ENCODE results near the gene AMOTL2.

The AMOTL2 gene

DNA sequence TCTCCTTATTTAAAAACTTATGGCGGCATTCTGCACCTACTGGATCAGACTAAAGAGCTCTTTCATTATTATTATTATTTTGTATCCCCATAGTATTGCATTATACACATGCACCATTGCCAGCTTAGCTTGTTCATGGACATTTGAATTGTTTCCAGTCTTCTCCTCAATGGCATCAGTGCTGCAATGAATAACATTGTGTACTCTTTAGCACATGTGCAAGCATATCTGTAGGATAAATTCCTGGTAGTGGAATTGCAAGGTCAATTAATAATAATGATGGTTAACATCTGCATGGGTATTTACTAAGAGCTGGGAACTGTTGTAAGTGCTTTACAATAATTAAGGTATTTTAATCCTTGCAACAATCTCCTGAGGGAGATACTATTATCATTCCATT is 52.0 kb downstream of the AMOTL2 start:
- Histone ChIP-seq H3K27me3 (ENCODE audit: low read length) (no peaks in the 10 kb centered on the region), H2AFZ (ENCODE audit: low read depth, low read length, severe bottlenecking) (no peak overlapping the region), H3K9me2 (replicated peaks; ENCODE audit: insufficient read depth, low read length) (no peaks in the 10 kb centered on the region), H3K27ac (ENCODE audit: low read depth, low read length) (no peak overlapping the region), H3K4me2 (ENCODE audit: low read depth, low read length, poor library complexity, severe bottlenecking) (no peak overlapping the region), H3K79me2 (ENCODE audit: insufficient read depth, low read length) (no peaks in the 10 kb centered on the region), H3K36me3 (ENCODE audit: low read length) (no peaks in the 10 kb centered on the region), H3K9me3 (ENCODE audit: insufficient read depth, low read length) (no peaks in the 10 kb centered on the region), H3K4me3 (ENCODE audit: insufficient read depth, low read length, poor library complexity, severe bottlenecking) (no peak overlapping the region), H3K9ac (ENCODE audit: low read length) (no peak overlapping the region), H3F3A (ENCODE audit: insufficient read depth) (no peaks in the 10 kb centered on the region), H4K20me1 (ENCODE audit: low read depth, low read length) (no peaks in the 10 kb centered on the region)
- TF ChIP-seq EZH2phosphoT487 (conservative IDR thresholded peaks at IDR 0.05; ENCODE audit: low read length), result no peak
- TF ChIP-seq, protein P1, sequence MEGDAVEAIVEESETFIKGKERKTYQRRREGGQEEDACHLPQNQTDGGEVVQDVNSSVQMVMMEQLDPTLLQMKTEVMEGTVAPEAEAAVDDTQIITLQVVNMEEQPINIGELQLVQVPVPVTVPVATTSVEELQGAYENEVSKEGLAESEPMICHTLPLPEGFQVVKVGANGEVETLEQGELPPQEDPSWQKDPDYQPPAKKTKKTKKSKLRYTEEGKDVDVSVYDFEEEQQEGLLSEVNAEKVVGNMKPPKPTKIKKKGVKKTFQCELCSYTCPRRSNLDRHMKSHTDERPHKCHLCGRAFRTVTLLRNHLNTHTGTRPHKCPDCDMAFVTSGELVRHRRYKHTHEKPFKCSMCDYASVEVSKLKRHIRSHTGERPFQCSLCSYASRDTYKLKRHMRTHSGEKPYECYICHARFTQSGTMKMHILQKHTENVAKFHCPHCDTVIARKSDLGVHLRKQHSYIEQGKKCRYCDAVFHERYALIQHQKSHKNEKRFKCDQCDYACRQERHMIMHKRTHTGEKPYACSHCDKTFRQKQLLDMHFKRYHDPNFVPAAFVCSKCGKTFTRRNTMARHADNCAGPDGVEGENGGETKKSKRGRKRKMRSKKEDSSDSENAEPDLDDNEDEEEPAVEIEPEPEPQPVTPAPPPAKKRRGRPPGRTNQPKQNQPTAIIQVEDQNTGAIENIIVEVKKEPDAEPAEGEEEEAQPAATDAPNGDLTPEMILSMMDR (IDR thresholded peaks at IDR 0.05; ENCODE audit: insufficient read depth, low read length, poor library complexity, severe bottlenecking), result no peak

DNA sequence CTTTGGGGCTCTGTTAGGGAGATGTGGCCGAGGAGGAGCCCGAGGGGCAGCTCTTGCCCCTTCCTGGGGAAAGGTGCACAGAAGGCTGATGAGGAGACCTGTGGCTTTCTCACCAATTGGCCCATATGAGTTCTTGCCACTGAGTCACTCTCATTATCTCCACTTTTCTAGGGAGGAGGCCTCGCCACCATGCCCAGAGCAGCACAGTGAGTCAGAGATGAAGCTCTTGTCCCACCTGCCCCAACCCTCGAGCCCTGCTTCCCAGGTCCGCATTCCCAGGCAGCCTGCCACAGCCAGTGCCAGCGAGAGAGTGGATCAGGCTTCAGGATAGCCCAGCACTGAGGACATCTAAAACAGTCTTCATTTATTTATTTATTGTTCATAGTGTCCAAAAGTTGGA is 53.5 kb downstream of the AMOTL2 start:
- Histone ChIP-seq H3F3A (ENCODE audit: insufficient read depth) (no peaks in the 10 kb centered on the region), H3K79me2 (ENCODE audit: insufficient read depth, low read length) (no peaks in the 10 kb centered on the region), H3K4me2 (ENCODE audit: low read depth, low read length, poor library complexity, severe bottlenecking) (no peak overlapping the region)

DNA sequence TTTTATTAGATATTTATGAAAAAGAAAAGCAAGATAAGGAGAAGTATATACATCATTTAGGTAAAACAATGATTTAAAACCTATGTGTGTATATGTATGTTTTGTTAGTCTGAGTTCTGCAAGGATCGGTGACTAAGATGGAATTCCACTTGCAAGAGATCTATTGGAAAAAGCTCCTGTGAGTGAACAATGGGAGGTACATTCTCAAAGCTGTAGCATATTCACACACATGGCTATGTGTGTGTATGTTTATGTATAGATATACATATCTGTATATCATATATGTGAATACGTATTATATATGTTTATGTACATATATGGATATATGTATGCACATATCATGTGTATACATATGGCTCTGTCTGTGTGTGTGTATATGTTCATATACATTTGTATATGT is 54.3 kb downstream of the AMOTL2 start:
- Histone ChIP-seq H3K9ac (ENCODE audit: low read length) (no peak overlapping the region), H3K27ac (ENCODE audit: low read depth, low read length) (no peak overlapping the region), H3K4me2 (ENCODE audit: low read depth, low read length, poor library complexity, severe bottlenecking) (no peak overlapping the region), H3K36me3 (ENCODE audit: low read length) (no peaks in the 10 kb centered on the region), H2AFZ (ENCODE audit: low read depth, low read length, severe bottlenecking) (no peak overlapping the region), H3K79me2 (ENCODE audit: insufficient read depth, low read length) (no peaks in the 10 kb centered on the region), H3K9me3 (ENCODE audit: insufficient read depth, low read length) (no peaks in the 10 kb centered on the region), H3K4me3 (ENCODE audit: insufficient read depth, low read length, poor library complexity, severe bottlenecking) (no peak overlapping the region), H4K20me1 (ENCODE audit: low read depth, low read length) (no peaks in the 10 kb centered on the region), H3F3A (ENCODE audit: insufficient read depth) (no peaks in the 10 kb centered on the region), H3K27me3 (ENCODE audit: low read length) (no peaks in the 10 kb centered on the region), H3K9me2 (replicated peaks; ENCODE audit: insufficient read depth, low read length) (no peaks in the 10 kb centered on the region)
- TF ChIP-seq, protein P1 (IDR thresholded peaks at IDR 0.05; ENCODE audit: insufficient read depth, low read length, poor library complexity, severe bottlenecking), result no peak
- TF ChIP-seq EZH2phosphoT487 (conservative IDR thresholded peaks at IDR 0.05; ENCODE audit: low read length), result no peak

More for the DNA sequence above, 53.5 kb downstream of the AMOTL2 start:
- Histone ChIP-seq H3K27ac (ENCODE audit: low read depth, low read length) (no peak overlapping the region), H2AFZ (ENCODE audit: low read depth, low read length, severe bottlenecking) (no peak overlapping the region), H3K9me2 (replicated peaks; ENCODE audit: insufficient read depth, low read length) (no peaks in the 10 kb centered on the region), H3K9me3 (ENCODE audit: insufficient read depth, low read length) (no peaks in the 10 kb centered on the region), H3K36me3 (ENCODE audit: low read length) (no peaks in the 10 kb centered on the region), H4K20me1 (ENCODE audit: low read depth, low read length) (no peaks in the 10 kb centered on the region), H3K9ac (ENCODE audit: low read length) (no peak overlapping the region), H3K27me3 (ENCODE audit: low read length) (no peaks in the 10 kb centered on the region), H3K4me3 (ENCODE audit: insufficient read depth, low read length, poor library complexity, severe bottlenecking) (no peak overlapping the region)
- TF ChIP-seq, protein P1 (IDR thresholded peaks at IDR 0.05; ENCODE audit: insufficient read depth, low read length, poor library complexity, severe bottlenecking), result no peak
- TF ChIP-seq EZH2phosphoT487 (conservative IDR thresholded peaks at IDR 0.05; ENCODE audit: low read length), result no peak

Measured in SU-DHL-6 (cell line).